AG10803 (cell line): ENCODE data around the gene GNG12.

Experiments used
- DNase-seq: peaks from one replicate; pipeline ENCODE4 v3.0.0; 2010; ENCODE audit warnings: low read depth
- H3K4me3 ChIP-seq: 2 replicates; pipeline ENCODE4 v1.5.1; 2011; ENCODE audit warnings: mild to moderate bottlenecking, low read length, control low read depth
- CTCF ChIP-seq: conservative IDR thresholded peaks from 2 replicates; pipeline ENCODE4 v1.5.1; 2011; ENCODE audit warnings: mild to moderate bottlenecking, low read length, control low read depth, inconsistent platforms

GNG12 gene

GRCh38 chr1:67729872-67730271 lies 103.4 kb downstream of the GNG12 start:
- DNase-seq, result no peak
- no peak overlapping the region for H3K4me3 ChIP-seq
- no peak for TF ChIP-seq CTCF

- peak; percentile 50 for DNase-seq
- no peak for TF ChIP-seq CTCF
- no peak overlapping the region for H3K4me3 ChIP-seq
Observed at GRCh38 chr1:67726224-67726623, 107.0 kb downstream of the GNG12 start.

GRCh38 chr1:67724928-67725560 lies 108.2 kb downstream of the GNG12 start:
- no peak for TF ChIP-seq CTCF
- H3K4me3 ChIP-seq, result no peak overlapping the region
- DNase-seq, result peak; percentile 93

- peak; percentile 40 for DNase-seq
- H3K4me3 ChIP-seq, result no peak overlapping the region
- TF ChIP-seq CTCF, result no peak
Observed at GRCh38 chr1:67723620-67724019, 109.6 kb downstream of the GNG12 start.

GRCh38 chr1:67723126-67723525 lies 110.1 kb downstream of the GNG12 start:
- no peak overlapping the region for H3K4me3 ChIP-seq
- DNase-seq, result no peak
- TF ChIP-seq CTCF, result no peak

- no peak for TF ChIP-seq CTCF
- H3K4me3 ChIP-seq, result no peak overlapping the region
- peak; percentile 32 for DNase-seq
Observed at GRCh38 chr1:67722292-67722944, 110.8 kb downstream of the GNG12 start.

- no peak overlapping the region for H3K4me3 ChIP-seq
- TF ChIP-seq CTCF, result no peak
- no peak for DNase-seq
Observed at GRCh38 chr1:67721650-67722291, 111.5 kb downstream of the GNG12 start.
